ENCODE data around the gene KIF26B. TPM values are rescaled to one million over a fixed set of nuclear protein-coding genes. Genes with fewer than 3 reads are reported as not detected.

KIF26B gene
- total and polyA plus RNA-seq, 7 donors, result 0.01 to 0.32 (median 0.06) TPM

DNA sequence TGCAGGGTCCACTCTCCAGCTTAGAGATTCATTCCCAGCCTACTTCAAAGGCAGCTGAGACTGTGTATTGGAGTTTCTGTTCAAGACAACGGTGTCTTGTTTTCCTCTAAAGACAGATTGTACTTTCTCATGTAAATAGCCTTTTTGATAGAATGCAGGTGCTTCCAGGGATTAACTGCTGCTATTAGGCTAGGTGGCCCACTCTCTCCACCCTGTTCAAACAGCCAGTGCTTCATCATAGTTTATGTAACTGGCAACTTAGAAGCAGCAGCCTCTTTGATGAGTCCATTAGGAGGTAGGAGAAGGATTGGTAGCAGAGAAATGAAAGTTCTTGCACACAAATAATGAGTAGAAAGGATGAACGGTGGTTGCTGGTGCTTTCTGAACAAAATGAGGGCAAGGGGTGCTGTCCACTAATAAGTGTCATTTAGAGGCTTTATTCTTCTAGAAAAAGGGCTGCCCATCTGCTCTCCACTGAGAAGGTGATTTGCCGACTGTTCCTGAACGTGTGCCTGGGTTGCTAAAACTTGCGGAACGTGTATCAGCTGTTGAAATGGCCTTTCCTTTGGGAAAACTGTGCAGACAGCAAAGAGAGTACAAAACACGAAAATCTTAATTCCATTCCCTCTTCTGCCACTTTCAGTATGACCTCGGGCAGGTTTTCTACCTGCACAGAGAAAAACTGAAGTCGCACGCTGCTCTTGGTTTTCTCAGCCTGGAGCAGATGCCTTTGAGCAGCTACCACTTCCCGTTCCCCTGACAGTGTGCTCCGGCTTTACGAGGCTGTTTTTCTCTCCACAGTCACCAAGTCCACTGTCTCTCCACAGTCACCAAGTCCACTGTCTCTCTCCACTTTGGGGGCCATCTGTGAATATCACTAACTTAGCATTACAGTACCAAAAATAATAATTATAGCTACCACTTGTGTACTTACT lies 228.9 kb downstream of the KIF26B start:
- DNase-seq, result no peak

DNA sequence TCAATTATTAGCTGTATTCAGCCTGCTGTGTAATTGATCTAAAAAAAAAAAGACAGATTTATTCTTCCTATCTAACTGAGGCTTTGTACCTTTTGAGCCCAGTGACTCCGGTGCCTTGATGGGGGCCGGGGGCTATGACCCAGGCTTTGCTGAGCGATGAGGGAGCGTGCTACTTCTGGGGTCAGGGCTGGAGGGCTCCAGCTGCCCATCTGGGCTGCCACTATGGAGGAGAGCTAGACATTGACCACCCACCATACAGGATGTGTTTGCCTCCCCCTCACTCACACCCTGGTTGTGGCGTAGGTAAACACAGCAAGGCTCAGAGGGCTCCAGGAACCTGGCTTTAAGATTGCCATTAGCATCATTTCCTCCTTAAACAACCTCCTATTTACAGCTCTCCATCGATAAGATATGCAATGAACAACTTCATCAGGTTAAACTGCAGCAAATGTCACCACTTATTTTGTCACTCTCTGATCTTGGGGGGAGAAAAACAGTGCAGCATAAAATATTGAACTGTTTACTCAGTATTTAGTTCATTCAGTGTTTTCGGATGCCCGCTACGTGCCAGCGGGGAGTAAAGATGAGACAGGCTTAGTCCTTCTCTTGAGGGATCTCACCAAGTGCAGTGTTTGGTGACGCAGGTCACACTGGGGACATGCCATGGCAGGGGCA lies 231.6 kb downstream of the KIF26B start:
- H3K9me3 ChIP-seq, result no peaks in the 10 kb centered on the region
- H3K36me3 ChIP-seq (ENCODE audit: insufficient read depth in 1 of 2, low read depth in 1 of 2), result no peaks in the 10 kb centered on the region
- intact Hi-C loops (cut with DNase I), result no loop called here
- no peak for DNase-seq
- H3K27me3 ChIP-seq (ENCODE audit: insufficient read depth in 3 of 3, low read length in 2 of 3), result peaks cover 0 to 3% (median 0%) of the 10 kb centered on the region in 3 donors
- H3K4me3 ChIP-seq, result no peak overlapping the region
- H3K4me1 ChIP-seq, result no peaks in the 10 kb centered on the region
- ATAC-seq, result no peak
- H3K27ac ChIP-seq, result no peak overlapping the region
- TF ChIP-seq, protein P1, sequence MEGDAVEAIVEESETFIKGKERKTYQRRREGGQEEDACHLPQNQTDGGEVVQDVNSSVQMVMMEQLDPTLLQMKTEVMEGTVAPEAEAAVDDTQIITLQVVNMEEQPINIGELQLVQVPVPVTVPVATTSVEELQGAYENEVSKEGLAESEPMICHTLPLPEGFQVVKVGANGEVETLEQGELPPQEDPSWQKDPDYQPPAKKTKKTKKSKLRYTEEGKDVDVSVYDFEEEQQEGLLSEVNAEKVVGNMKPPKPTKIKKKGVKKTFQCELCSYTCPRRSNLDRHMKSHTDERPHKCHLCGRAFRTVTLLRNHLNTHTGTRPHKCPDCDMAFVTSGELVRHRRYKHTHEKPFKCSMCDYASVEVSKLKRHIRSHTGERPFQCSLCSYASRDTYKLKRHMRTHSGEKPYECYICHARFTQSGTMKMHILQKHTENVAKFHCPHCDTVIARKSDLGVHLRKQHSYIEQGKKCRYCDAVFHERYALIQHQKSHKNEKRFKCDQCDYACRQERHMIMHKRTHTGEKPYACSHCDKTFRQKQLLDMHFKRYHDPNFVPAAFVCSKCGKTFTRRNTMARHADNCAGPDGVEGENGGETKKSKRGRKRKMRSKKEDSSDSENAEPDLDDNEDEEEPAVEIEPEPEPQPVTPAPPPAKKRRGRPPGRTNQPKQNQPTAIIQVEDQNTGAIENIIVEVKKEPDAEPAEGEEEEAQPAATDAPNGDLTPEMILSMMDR (IDR thresholded peaks at IDR 0.05), result no peak
- 84 to 85% (median 85%) methylated on average over 11 of the region's 11 CpGs for WGBS, 3 donors

More for the DNA sequence above, 228.9 kb downstream of the KIF26B start:
- ATAC-seq, result no peak
- intact Hi-C loops (cut with DNase I), result no loop called here
- Histone ChIP-seq H3K27ac (no peak overlapping the region), H3K9me3 (no peaks in the 10 kb centered on the region), H3K4me3 (no peak overlapping the region), H3K36me3 (ENCODE audit: insufficient read depth in 1 of 2, low read depth in 1 of 2) (no peaks in the 10 kb centered on the region), H3K27me3 (ENCODE audit: insufficient read depth in 3 of 3, low read length in 2 of 3) (peaks cover 0 to 3% (median 0%) of the 10 kb centered on the region in 3 donors), H3K4me1 (no peaks in the 10 kb centered on the region)
- 52 to 58% (median 54%) methylated on average over 13 of the region's 13 CpGs for WGBS, 3 donors
- TF ChIP-seq, protein P1 (IDR thresholded peaks at IDR 0.05), result no peak

DNA sequence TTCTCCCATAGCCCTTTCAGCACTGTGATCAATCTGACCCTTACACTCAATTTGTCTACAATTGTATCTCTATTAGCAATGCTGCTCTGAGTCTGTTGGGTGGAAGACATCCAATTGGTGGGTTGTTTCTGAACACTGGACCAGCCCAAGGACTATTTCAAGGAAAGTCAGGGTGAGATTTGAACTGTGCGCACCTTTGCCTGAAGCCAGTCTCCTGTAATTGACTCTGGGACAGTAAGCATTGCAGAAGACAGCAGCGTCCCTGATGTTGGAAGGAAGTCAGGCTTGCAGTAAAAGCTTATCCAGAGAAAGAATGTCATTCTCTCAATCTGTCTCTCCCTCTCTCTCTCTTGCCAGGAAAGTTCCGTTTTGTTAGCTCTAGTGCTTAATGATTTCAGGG lies 233.9 kb downstream of the KIF26B start:
- DNase-seq, result no peak
- Histone ChIP-seq H3K4me3 (no peak overlapping the region), H3K27me3 (ENCODE audit: insufficient read depth in 3 of 3, low read length in 2 of 3) (peaks cover 0 to 3% (median 0%) of the 10 kb centered on the region in 3 donors), H3K4me1 (no peaks in the 10 kb centered on the region), H3K9me3 (no peaks in the 10 kb centered on the region), H3K27ac (no peak overlapping the region), H3K36me3 (ENCODE audit: insufficient read depth in 1 of 2, low read depth in 1 of 2) (no peaks in the 10 kb centered on the region)
- intact Hi-C loops (cut with DNase I), result no loop called here
- TF ChIP-seq, protein P1 (IDR thresholded peaks at IDR 0.05), result no peak
- ATAC-seq, result no peak
- 46 to 61% (median 53%) methylated on average over 3 of the region's 3 CpGs for WGBS, 3 donors

DNA sequence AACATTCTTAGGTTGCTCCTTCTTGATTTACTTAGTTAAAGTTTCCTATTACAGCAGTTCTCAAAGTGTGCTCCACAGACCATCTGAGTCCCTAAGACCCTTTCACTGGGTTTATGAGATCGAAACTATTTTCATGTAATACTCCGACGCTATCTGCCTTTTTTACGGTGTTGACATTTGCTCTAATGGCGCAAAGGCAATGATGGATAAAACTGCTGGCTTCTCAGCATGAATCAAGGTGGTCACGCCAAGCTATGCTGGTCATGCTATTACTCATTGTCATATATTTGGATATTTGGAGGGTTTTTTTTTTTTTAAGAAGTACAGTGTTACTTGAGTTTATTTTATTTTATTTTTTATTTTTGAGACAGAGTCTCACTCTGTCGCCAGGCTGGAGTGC lies 235.1 kb downstream of the KIF26B start:
- H3K27me3 ChIP-seq (ENCODE audit: insufficient read depth in 3 of 3, low read length in 2 of 3), result peaks cover 0 to 3% (median 0%) of the 10 kb centered on the region in 3 donors
- no peak for DNase-seq
- no peaks in the 10 kb centered on the region for H3K9me3 ChIP-seq
- WGBS, 3 donors, result 82 to 87% (median 84%) methylated on average over 7 of the region's 7 CpGs
- TF ChIP-seq, protein P1 (IDR thresholded peaks at IDR 0.05), result no peak
- no peaks in the 10 kb centered on the region for H3K36me3 ChIP-seq (ENCODE audit: insufficient read depth in 1 of 2, low read depth in 1 of 2)
- intact Hi-C loops (cut with DNase I), result no loop called here
- no peaks in the 10 kb centered on the region for H3K4me1 ChIP-seq
- no peak overlapping the region for H3K4me3 ChIP-seq
- ATAC-seq, result no peak
- no peak overlapping the region for H3K27ac ChIP-seq
